ENCODE results near the gene GNPDA2. TPM values are rescaled to one million over a fixed set of nuclear protein-coding genes. Genes with fewer than 3 reads are reported as not detected.

Gene GNPDA2
- total and polyA plus RNA-seq, 2 of the 8 experiments (the other 6 are each of a cell fraction or from before 2014, with no cell fraction given) = 3.0 to 4.8 TPM

- H2BK120ac ChIP-seq (replicated peaks; ENCODE audit: low read depth, low read length) = no peak overlapping the region
- H3K4ac ChIP-seq (replicated peaks; ENCODE audit: insufficient read length, low read depth, low read length) = no peak overlapping the region
- H3K18ac ChIP-seq (ENCODE audit: extremely low read depth, low read length) = no peak overlapping the region
- no peaks in the 10 kb centered on the region for H3K9me3 ChIP-seq (ENCODE audit: insufficient read depth in 2 of 2, low read depth in 1 of 2, low read length in 1 of 2)
- WGBS, 2 experiments (ENCODE audit: extremely low coverage in 1 of 2, insufficient coverage in 1 of 2, insufficient read length in 1 of 2, insufficient replicate concordance in 2 of 2, low coverage in 1 of 2, low lambda C conversion rate in 2 of 2, missing lambda C conversion rate in 1 of 2) = 72% methylated on average over 5 of the region's 5 CpGs; no CpG with 5 or more reads in 1 of the 2 experiments
- no peaks in the 10 kb centered on the region for H3K36me3 ChIP-seq (ENCODE audit: control insufficient read depth in 2 of 4, insufficient read depth in 4 of 4, low read length in 3 of 4)
- POLR2A ChIA-PET (ENCODE audit: partially characterized antibody) = interaction anchor here (1.9 kb wide), 1 partner anchor 10 kb away, joined by 8 read pairs; the partner anchor contains the start of gene GNPDA2
- H3K23ac ChIP-seq (ENCODE audit: insufficient read length) = no peak overlapping the region
- peaks cover 0 to 21% of the 10 kb centered on the region in 2 experiments; a peak in 2 of 4 replicates for H3K79me2 ChIP-seq (ENCODE audit: control insufficient read depth in 1 of 2, insufficient read depth in 2 of 2, low read length in 2 of 2)
- no peak for FAIRE-seq
- no peak overlapping the region for H2BK12ac ChIP-seq (ENCODE audit: low read depth, low read length)
- H4K91ac ChIP-seq (replicated peaks; ENCODE audit: insufficient read length, low read length) = no peak overlapping the region
- no peak overlapping the region for H4K8ac ChIP-seq (ENCODE audit: extremely low read depth, insufficient read depth, low read length)
- H3K9ac ChIP-seq (replicated peaks in 1 of 4; ENCODE audit: extremely low read depth in 1 of 4, low read depth in 3 of 4, low read length in 3 of 4) = no peak overlapping the region
- H3K56ac ChIP-seq (replicated peaks; ENCODE audit: insufficient read length, low read depth, low read length) = no peak overlapping the region
- no peak overlapping the region for H2AK5ac ChIP-seq (ENCODE audit: low read depth, low read length)
- H2BK5ac ChIP-seq (ENCODE audit: low read depth, low read length) = no peak overlapping the region
- no peak overlapping the region for H3K27ac ChIP-seq (ENCODE audit: low read depth, low read length)
- DNase-seq (ENCODE audit: low read depth in 1 of 2, low spot score in 2 of 2) = no peak
- H4K20me1 ChIP-seq (replicated peaks in 1 of 2; ENCODE audit: control insufficient read depth in 1 of 2, insufficient read depth in 2 of 2, low read length in 2 of 2) = no peaks in the 10 kb centered on the region
- no peaks in the 10 kb centered on the region for H3K23me2 ChIP-seq (ENCODE audit: low read depth, low read length)
- H3K4me2 ChIP-seq (ENCODE audit: insufficient read depth in 1 of 2, low read depth in 2 of 2, low read length in 2 of 2) = no peak overlapping the region
- no peaks in the 10 kb centered on the region for H3K27me3 ChIP-seq (replicated peaks in 1 of 4; ENCODE audit: control insufficient read depth in 3 of 4, extremely low read depth in 1 of 4, insufficient read depth in 3 of 4, low read length in 3 of 4)
- H3K14ac ChIP-seq (ENCODE audit: insufficient read length) = no peak overlapping the region
- CTCF ChIA-PET (ENCODE audit: partially characterized antibody) = no interaction called here
- no peak overlapping the region for H2BK15ac ChIP-seq (ENCODE audit: low read length)
- no peak overlapping the region for H2AFZ ChIP-seq (ENCODE audit: low read length)
- H3K79me1 ChIP-seq (ENCODE audit: low read depth, low read length) = no peaks in the 10 kb centered on the region
- no peak overlapping the region for H3K4me3 ChIP-seq (ENCODE audit: extremely low read depth in 1 of 4, insufficient read depth in 2 of 4, low read depth in 3 of 4, low read length in 4 of 4)
- no peaks in the 10 kb centered on the region; a peak in 1 of 7 replicates for H3K4me1 ChIP-seq (replicated peaks in 1 of 4; ENCODE audit: control insufficient read depth in 3 of 4, insufficient read depth in 4 of 4, low read length in 3 of 4)
- H4K5ac ChIP-seq (ENCODE audit: insufficient read length, low read depth, low read length) = no peak overlapping the region
- no peak overlapping the region for H2BK20ac ChIP-seq (ENCODE audit: low read length)
- TF ChIP-seq HDAC2 (IDR thresholded peaks at IDR 0.05; ENCODE audit: borderline replicate concordance in 1 of 2, low read depth in 2 of 2, low read length in 2 of 2) = no peak
- no peak for TF ChIP-seq SAP30 (IDR thresholded peaks at IDR 0.05; ENCODE audit: insufficient read depth, insufficient replicate concordance, low read length)
- TF ChIP-seq KDM4A (IDR thresholded peaks at IDR 0.05; ENCODE audit: low read depth, low read length, severe bottlenecking) = no peak
- TF ChIP-seq CBX8 (IDR thresholded peaks at IDR 0.05; ENCODE audit: borderline replicate concordance, low read depth, low read length) = no peak
- TF ChIP-seq ZNF274 (IDR thresholded peaks at IDR 0.05; ENCODE audit: borderline replicate concordance, extremely low read depth, low read length) = no peak
- no peak for TF ChIP-seq USF2 (IDR thresholded peaks at IDR 0.05; ENCODE audit: low read length)
- no peak for TF ChIP-seq SUZ12 (IDR thresholded peaks at IDR 0.05; ENCODE audit: low read length)
- TF ChIP-seq MAFK (IDR thresholded peaks at IDR 0.05; ENCODE audit: low read depth, low read length) = no peak
- no peak for TF ChIP-seq KDM5A (IDR thresholded peaks at IDR 0.05; ENCODE audit: low read length)
- TF ChIP-seq CBX5 (IDR thresholded peaks at IDR 0.05; ENCODE audit: low read depth, low read length) = no peak
- no peak for TF ChIP-seq SRF (IDR thresholded peaks at IDR 0.05; ENCODE audit: low read depth, low read length)
Measured at GRCh38 chr4:44716597-44716996, 9.8 kb downstream of the GNPDA2 start.
